Astrocyte of the cerebellum (primary cell): Measurements from ENCODE around the gene ZGPAT.

Experiments
- DNase-seq: peaks from one replicate; pipeline ENCODE4 v3.0.0-alpha.2; 2011; ENCODE audit warnings: low read depth
- H3K4me3 ChIP-seq: 2 replicates; pipeline ENCODE4 v1.5.1; 2011; ENCODE audit warnings: mild to moderate bottlenecking, low read depth, low read length, moderate library complexity
- in situ Hi-C: cut with HindIII; loops from 2 replicates; pipeline ENCODE4 v1.10.0; 2017; ENCODE audit warnings: low sequenced_read_pairs
- TF ChIP-seq, protein P1 (sequence below): IDR thresholded peaks from 2 replicates; pipeline ENCODE4 v1.5.1; 2012; ENCODE audit warnings: low read length, low read depth, moderate library complexity, mild to moderate bottlenecking; ENCODE audit errors: missing control alignments

ZGPAT gene

DNA sequence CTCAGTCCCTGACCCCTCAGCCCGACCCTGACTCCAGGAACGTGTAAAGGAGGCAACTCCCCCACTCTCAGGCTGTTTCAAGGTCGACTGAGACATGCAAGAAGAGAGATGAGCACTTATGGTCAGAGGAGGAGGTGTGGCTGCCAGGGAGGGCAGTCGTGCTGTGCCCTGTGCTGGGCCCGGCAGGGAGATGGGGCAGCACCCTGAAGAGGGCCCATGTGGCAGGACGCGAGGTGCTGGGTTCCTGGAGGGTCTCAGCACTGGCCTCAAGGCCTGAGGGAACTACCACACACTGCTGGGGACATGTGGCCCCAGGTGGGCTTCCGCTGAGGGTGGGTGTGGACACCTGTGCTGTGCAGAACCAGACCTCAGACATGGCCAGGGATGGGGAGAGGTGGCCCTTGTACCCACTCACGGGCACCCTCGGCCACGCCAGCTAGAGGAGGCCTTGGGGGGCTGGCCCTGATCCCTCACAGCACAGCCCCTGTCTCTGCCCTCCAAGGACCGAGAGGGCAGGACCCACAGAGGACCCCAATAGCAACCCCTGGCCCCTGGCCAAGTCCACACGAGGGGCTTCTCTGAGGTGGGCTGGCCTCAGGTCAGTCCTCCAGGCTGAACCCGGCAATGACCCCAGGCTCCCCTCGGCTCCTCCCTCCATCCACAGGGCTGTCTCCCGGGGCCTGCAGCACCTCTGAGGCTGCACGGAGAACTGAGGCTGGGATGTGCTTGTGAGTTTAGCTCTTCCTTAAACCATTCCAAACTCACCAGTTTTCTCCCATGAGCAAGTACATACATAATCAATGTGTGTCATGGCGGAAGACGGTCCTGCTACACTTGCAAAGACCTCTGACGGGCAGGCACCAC lies 40.5 kb downstream of the ZGPAT start:
- H3K4me3 ChIP-seq: no peak overlapping the region
- DNase-seq: no peak
- TF ChIP-seq, protein P1, sequence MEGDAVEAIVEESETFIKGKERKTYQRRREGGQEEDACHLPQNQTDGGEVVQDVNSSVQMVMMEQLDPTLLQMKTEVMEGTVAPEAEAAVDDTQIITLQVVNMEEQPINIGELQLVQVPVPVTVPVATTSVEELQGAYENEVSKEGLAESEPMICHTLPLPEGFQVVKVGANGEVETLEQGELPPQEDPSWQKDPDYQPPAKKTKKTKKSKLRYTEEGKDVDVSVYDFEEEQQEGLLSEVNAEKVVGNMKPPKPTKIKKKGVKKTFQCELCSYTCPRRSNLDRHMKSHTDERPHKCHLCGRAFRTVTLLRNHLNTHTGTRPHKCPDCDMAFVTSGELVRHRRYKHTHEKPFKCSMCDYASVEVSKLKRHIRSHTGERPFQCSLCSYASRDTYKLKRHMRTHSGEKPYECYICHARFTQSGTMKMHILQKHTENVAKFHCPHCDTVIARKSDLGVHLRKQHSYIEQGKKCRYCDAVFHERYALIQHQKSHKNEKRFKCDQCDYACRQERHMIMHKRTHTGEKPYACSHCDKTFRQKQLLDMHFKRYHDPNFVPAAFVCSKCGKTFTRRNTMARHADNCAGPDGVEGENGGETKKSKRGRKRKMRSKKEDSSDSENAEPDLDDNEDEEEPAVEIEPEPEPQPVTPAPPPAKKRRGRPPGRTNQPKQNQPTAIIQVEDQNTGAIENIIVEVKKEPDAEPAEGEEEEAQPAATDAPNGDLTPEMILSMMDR: no peak
- in situ Hi-C loops: no loop called here

DNA sequence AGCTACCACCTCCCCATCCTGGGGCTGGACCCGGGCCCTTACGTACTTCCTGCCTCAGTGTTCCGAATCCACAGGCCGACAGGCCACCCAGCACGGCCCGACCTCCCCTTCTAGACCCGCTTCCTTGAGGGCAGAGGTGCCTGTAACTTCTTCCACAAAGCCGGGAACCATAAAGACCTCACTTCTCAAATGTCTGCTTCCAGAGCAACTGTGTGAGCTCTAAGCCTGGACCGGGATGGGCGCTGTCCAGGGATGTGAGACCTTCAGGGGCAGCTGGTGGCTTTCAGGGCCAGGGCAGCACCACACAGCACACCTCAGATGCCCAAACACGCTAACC lies 41.1 kb downstream of the ZGPAT start:
- DNase-seq: no peak
- in situ Hi-C loops: no loop called here
- H3K4me3 ChIP-seq: no peak overlapping the region
- TF ChIP-seq, protein P1: no peak

DNA sequence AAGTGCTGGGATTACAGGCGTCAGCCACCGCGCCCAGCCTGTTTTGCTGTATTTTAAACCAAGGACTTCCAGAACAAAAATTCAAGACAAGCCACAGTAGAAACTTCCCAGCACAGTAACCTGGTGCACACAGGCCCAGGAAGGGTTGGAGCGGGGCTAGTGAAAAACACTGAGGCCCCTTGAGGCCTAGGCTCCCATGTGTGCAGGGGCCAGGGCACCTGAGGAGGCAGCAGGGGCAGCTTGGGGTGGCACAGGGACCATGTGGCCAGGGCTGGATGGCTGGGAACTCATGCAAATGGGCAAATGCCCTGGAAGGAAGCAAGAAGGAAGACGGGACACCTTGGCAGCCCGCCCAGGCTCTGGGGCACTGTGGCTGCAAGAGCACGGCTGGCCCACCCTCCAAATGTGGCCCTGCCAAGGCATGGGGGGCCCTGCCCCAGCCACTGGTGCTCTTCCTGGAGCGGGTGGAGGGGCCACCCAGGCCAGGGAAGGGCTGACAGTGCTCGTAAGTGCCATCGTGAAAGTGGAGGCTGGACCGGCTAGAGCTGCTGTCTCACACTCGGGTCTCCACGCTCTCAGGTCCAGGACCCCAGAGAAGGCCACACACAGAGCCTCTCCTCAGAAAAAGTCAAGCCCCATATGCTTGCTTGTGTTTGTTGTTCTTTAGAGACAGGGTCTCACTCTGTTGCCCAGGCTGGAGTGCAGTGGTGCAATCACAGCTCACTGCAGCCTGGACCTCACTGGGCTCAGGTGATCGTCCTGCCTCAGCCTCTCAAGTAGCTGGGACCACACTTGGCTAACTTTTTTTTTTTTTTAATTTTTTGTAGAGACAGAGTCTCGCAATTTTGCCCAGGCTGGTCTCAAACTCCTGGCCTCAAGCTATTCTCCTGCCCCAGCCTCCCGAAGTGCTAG lies 42.0 kb downstream of the ZGPAT start:
- in situ Hi-C loops: no loop called here
- TF ChIP-seq, protein P1: no peak
- no peak overlapping the region for H3K4me3 ChIP-seq
- DNase-seq: no peak

DNA sequence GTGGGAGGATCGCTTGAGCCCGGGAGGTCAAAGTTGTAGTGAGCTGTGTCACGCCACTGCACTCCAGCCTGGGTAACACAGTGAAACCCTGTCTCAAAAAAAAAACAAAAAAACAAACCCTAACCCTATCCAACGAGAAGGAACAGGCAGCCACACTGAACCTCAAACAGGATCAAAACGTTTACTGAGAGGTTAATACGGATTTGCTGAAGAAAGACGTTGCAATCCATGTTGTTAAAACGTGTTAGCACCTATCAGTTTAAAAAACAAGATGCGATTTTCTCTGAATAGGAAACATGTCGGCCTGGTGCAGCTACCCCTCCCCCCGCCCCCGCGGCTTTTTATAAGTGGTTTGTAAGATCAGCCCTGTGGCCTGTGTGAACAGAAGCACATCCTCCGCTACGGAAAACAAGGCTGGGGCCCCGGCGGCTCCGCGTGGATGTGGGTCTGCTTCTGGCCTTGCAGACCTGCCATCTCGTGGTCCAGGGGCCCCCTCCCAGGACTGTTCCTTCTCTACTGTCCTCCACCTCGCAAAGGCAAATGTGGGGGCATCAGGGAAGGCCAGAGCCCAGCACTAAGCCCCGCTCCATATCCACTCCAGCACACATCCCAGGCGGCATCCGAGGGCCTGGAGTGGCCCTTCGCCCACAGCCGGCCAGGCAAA lies 43.1 kb downstream of the ZGPAT start:
- no peak overlapping the region for H3K4me3 ChIP-seq
- in situ Hi-C loops: no loop called here
- TF ChIP-seq, protein P1: no peak
- no peak for DNase-seq

DNA sequence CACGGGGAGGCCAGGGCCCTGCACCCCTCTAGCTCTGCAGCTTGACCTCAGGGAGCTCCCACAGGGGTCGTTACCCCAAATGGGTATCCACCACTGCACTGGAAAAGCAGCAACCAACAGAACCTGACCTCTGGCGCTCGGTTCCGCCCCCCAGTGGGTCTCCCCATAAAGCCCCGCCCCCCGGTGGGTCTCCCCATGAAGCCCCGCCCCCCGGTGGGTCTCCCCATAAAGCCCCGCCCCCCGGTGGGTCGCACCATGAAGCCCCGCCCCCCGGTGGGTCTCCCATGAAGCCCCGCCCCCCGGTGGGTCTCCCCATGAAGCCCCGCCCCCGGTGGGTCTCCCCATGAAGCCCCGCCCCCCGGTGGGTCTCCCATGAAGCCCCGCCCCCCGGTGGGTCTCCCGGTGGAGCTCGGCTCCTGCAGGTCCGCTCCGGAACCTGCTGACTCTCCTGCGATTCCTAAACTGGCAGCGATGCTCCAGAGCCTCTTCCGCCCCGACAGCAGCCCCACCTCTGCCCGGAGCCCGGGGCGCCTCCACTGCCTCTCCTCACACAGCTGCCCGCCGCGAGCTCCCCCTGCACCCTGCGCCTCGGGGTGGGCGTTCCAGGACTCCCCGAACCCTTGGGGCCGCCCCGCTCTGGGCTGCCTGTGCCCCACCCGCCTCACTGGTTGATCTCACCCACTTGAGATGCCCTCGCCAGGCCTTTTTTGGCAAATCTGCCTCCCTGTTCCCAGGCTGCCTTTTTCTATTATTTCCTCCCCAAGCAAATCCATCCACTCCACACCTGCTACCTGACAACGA lies 43.8 kb downstream of the ZGPAT start:
- in situ Hi-C loops: no loop called here
- DNase-seq: no peak
- no peak overlapping the region for H3K4me3 ChIP-seq
- TF ChIP-seq, protein P1: no peak
